ENCODE results near the gene LY6G5C. TPM values are rescaled to one million over a fixed set of nuclear protein-coding genes. Genes with fewer than 3 reads are reported as not detected.
A peak's percentile ranks its signal among the peaks of the same experiment; 100 is the strongest.

The LY6G5C gene
- total and polyA plus RNA-seq, 2 experiments from 2014 or later: 2.1 TPM; not detected in 1

- Mint-ChIP-seq H3K27me3 (ENCODE audit: insufficient read depth, low read depth, poor library complexity) (peaks cover 19% of the 10 kb centered on the region), H3K27ac (no peak overlapping the region), H3K4me3 (no peak overlapping the region; the same call in 2 of the 3 replicates), H3K4me1 (peaks cover 35% of the 10 kb centered on the region), H3K36me3 (ENCODE audit: low read depth) (no peaks in the 10 kb centered on the region; the same call in 2 of the 3 replicates), H3K9me3 (no peaks in the 10 kb centered on the region)
- H3K79me2 ChIP-seq (replicated peaks; ENCODE audit: insufficient read depth): no peaks in the 10 kb centered on the region
- no peaks in the 10 kb centered on the region for H3F3A ChIP-seq (replicated peaks; ENCODE audit: low read depth)
- no peak overlapping the region for H3K4me3 ChIP-seq
- no peaks in the 10 kb centered on the region for H3K27me3 ChIP-seq (ENCODE audit: insufficient read depth)
- H3K4me2 ChIP-seq: peak overlapping the region; percentile 19
- peaks cover 31% of the 10 kb centered on the region for H3K4me1 ChIP-seq (ENCODE audit: insufficient read depth)
- no peaks in the 10 kb centered on the region for H3K36me3 ChIP-seq (ENCODE audit: insufficient read depth)
- peak; percentile 67 for DNase-seq (ENCODE audit: low spot score)
- peak overlapping the region; percentile 5; the same call in 1 of the 2 replicates for H2AFZ ChIP-seq
- H4K20me1 ChIP-seq (replicated peaks; ENCODE audit: insufficient read depth): no peaks in the 10 kb centered on the region
- ATAC-seq: peak; percentile 10
- no peak for TF ChIP-seq ETS1 (IDR thresholded peaks at IDR 0.05)
- no peak for TF ChIP-seq ZNF331 (CRISPR knock-in tag; IDR thresholded peaks at IDR 0.05; ENCODE audit: low read depth)
- no peak for TF ChIP-seq EZH2 (IDR thresholded peaks at IDR 0.05; ENCODE audit: low read depth, unreplicated experiment)
- no peak for TF ChIP-seq ZNF114 (CRISPR knock-in tag; IDR thresholded peaks at IDR 0.05)
- TF ChIP-seq CREB1 (CRISPR knock-in tag; IDR thresholded peaks at IDR 0.05; ENCODE audit: low read depth): no peak
- no peak for TF ChIP-seq POLR2AphosphoS5 (IDR thresholded peaks at IDR 0.05; ENCODE audit: low read depth)
- TF ChIP-seq CTCF (conservative IDR thresholded peaks at IDR 0.05; ENCODE audit: low read depth in 2 of 2): no peak
- no peak for TF ChIP-seq STAT1 (IDR thresholded peaks at IDR 0.05; ENCODE audit: unreplicated experiment)
- no peak for TF ChIP-seq REST (IDR thresholded peaks at IDR 0.05; ENCODE audit: unreplicated experiment)
- TF ChIP-seq JUNB (IDR thresholded peaks at IDR 0.05; ENCODE audit: unreplicated experiment): no peak
- TF ChIP-seq ZNF462 (CRISPR knock-in tag; IDR thresholded peaks at IDR 0.05): no peak
- TF ChIP-seq NANOG (IDR thresholded peaks at IDR 0.05; ENCODE audit: borderline replicate concordance): no peak
- TF ChIP-seq EZH2phosphoT487 (IDR thresholded peaks at IDR 0.05; ENCODE audit: unreplicated experiment): no peak
- H3K9me2 ChIP-seq (ENCODE audit: insufficient read depth): no peaks in the 10 kb centered on the region
- H3K27ac ChIP-seq (ENCODE audit: low read depth): no peak overlapping the region
Measured at GRCh38 chr6:31718265-31718664, 37.4 kb upstream of the LY6G5C start.

All from GM23338 (cell line).